Endothelial cell of umbilical vein (primary cell): ENCODE data around the gene RAB18.

Experiments
- EZH2 ChIP-seq: IDR thresholded peaks from 2 replicates; pipeline ENCODE4 v1.6.1; 2012; ENCODE audit warnings: borderline replicate concordance, low read depth, mild to moderate bottlenecking, moderate library complexity, low read length, inconsistent platforms; ENCODE audit not compliant: severe bottlenecking
- FOS ChIP-seq: IDR thresholded peaks from 2 replicates; pipeline ENCODE4 v1.6.1; 2011; ENCODE audit warnings: mild to moderate bottlenecking, low read length, moderate library complexity, borderline replicate concordance; ENCODE audit not compliant: insufficient read depth
- JUN ChIP-seq: IDR thresholded peaks from 2 replicates; pipeline ENCODE4 v1.6.1; 2011; ENCODE audit warnings: borderline replicate concordance, low read depth; ENCODE audit not compliant: insufficient read length, insufficient read depth
- MAX ChIP-seq: IDR thresholded peaks from 2 replicates; pipeline ENCODE4 v1.6.1; 2011; ENCODE audit not compliant: insufficient read depth, insufficient read length
- MYC ChIP-seq: IDR thresholded peaks from one replicate; pipeline ENCODE4 v1.6.1; 2011; ENCODE audit warnings: mild to moderate bottlenecking, low read depth, low read length
- POLR2A ChIP-seq: IDR thresholded peaks from 2 replicates; pipeline ENCODE4 v1.6.1; 2012; ENCODE audit warnings: low read depth, mild to moderate bottlenecking, control low read depth, low read length
- POLR2AphosphoS5 ChIP-seq: IDR thresholded peaks from 2 replicates; pipeline ENCODE4 v1.6.1; 2012; ENCODE audit warnings: low read depth, mild to moderate bottlenecking, control low read depth, low read length, moderate library complexity; ENCODE audit not compliant: insufficient read depth
- TF ChIP-seq, protein P1 (sequence below), 2 donors: IDR thresholded peaks; 1 replicate in 1 of 2; 2 replicates in 1 of 2; pipeline ENCODE4 v1.5.1; 2011; ENCODE audit warnings: low read length in 2 of 2, mild to moderate bottlenecking in 2 of 2, moderate library complexity in 2 of 2, control low read depth in 1 of 2, inconsistent platforms in 1 of 2, low read depth in 1 of 2; ENCODE audit not compliant: insufficient read depth in 1 of 2; ENCODE audit errors: extremely low read depth in 1 of 2

DNA sequence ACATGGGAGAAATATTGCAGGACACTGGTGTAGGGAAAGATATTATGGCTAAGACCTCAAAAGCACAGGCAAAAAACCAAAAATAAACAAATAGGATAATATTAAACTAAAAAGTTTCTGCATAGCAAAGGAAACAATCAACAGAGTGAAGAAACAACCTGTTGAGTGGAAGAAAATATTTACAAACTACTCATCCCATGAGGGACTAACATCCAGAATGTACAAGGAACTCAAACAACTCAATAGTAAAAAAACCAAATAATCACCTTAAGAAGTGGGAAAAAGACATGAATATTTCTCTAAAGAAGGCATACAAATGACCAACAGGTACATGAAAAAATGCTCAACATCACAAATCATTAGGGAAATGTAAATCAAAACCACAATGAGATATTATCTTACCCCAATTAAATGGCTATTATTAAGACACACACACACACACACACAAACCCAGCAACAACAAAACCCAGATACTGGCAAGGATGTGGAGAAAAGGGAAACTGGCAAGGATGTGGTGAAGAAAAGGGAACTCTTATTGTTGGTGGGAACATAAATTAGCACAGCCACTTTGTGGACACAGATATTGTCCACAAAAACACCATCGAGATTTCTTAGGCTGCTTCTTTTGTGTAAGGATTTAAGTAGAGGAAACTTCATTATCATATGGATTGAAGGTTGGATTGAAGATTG is 9.8 kb upstream of the RAB18 start:
- TF ChIP-seq POLR2A (no peak), POLR2AphosphoS5 (no peak), FOS (no peak), MAX (no peak), MYC (no peak), EZH2 (no peak), JUN (no peak)
- TF ChIP-seq, protein P1, sequence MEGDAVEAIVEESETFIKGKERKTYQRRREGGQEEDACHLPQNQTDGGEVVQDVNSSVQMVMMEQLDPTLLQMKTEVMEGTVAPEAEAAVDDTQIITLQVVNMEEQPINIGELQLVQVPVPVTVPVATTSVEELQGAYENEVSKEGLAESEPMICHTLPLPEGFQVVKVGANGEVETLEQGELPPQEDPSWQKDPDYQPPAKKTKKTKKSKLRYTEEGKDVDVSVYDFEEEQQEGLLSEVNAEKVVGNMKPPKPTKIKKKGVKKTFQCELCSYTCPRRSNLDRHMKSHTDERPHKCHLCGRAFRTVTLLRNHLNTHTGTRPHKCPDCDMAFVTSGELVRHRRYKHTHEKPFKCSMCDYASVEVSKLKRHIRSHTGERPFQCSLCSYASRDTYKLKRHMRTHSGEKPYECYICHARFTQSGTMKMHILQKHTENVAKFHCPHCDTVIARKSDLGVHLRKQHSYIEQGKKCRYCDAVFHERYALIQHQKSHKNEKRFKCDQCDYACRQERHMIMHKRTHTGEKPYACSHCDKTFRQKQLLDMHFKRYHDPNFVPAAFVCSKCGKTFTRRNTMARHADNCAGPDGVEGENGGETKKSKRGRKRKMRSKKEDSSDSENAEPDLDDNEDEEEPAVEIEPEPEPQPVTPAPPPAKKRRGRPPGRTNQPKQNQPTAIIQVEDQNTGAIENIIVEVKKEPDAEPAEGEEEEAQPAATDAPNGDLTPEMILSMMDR (IDR thresholded peaks at IDR 0.05; ENCODE audit: extremely low read depth in 1 of 2, insufficient read depth in 1 of 2, low read depth in 1 of 2, low read length in 2 of 2) = no peak
